Upper lobe of right lung (tissue), 1 donor: Measurements from ENCODE around the gene MIXL1. TPM values are rescaled to one million over a fixed set of nuclear protein-coding genes. Genes with fewer than 3 reads are reported as not detected.
"Not testable (repeated sequence)": the region's sequence is repeated elsewhere in the genome, so short reads cannot be mapped to it uniquely, and the experiment has no call there.

ENCODE experiments used
- ATAC-seq: fragments of 200-7000 bp; cut with Tn5 transposase; one replicate; pipeline ENCODE4 v1.9.1; 2020; ENCODE audit warnings: mild to moderate bottlenecking, moderate library complexity
- DNase-seq: peaks from one replicate; pipeline ENCODE4 v3.0.0-alpha.2; 2020
- H3K27ac ChIP-seq: fragments of 200-600 bp; one replicate; pipeline ENCODE4 v1.8.0; 2022
- H3K27me3 ChIP-seq: fragments of 200-600 bp; one replicate; pipeline ENCODE4 v1.8.0; 2022; ENCODE audit warnings: mild to moderate bottlenecking
- H3K36me3 ChIP-seq: fragments of 200-600 bp; one replicate; pipeline ENCODE4 v1.8.0; 2022
- H3K4me1 ChIP-seq: fragments of 200-600 bp; one replicate; pipeline ENCODE4 v1.8.0; 2022
- H3K4me3 ChIP-seq: fragments of 200-600 bp; one replicate; pipeline ENCODE4 v1.8.0; 2022; ENCODE audit warnings: mild to moderate bottlenecking
- H3K9me3 ChIP-seq: fragments of 200-600 bp; one replicate; pipeline ENCODE4 v1.8.0; 2022
- CTCF ChIP-seq: fragments of 200-600 bp; IDR thresholded peaks from one replicate; pipeline ENCODE4 v1.8.0; 2022; ENCODE audit warnings: antibody characterized with exemption
- intact Hi-C: fragments of 100-400 bp; cut with DNase I; formaldehyde crosslinking; loops from one replicate; pipeline ENCODE4 v1.11.0; 2022
- total RNA-seq: library from RNA; stranded (reverse); fragmentation: NEBNext Ultra II Directional; extraction: Animal tissue kit (Norgen Biotek cat#: 25700); gene quantifications from one replicate; pipeline ENCODE4 v1.2.1, GENCODE V29; 2021
- donor health status: DM: no; HTN: yes; CAD: no; lungs with severe emphysema.

The MIXL1 gene
- total RNA-seq, 1 donor from 2014 or later = not detected

- H3K4me3 ChIP-seq = no peak overlapping the region
- no peaks in the 10 kb centered on the region for H3K36me3 ChIP-seq
- intact Hi-C loops = no loop called here
- H3K4me1 ChIP-seq = no peaks in the 10 kb centered on the region
- DNase-seq = no peak
- no peak for ATAC-seq
- peaks cover 5% of the 10 kb centered on the region for H3K9me3 ChIP-seq
- no peak overlapping the region for H3K27ac ChIP-seq
- no peak for TF ChIP-seq CTCF
- no peaks in the 10 kb centered on the region for H3K27me3 ChIP-seq
Measured at GRCh38 chr1:226261818-226262217, 38.4 kb downstream of the MIXL1 start.

- H3K27me3 ChIP-seq = no peaks in the 10 kb centered on the region
- intact Hi-C loops = no loop called here
- H3K9me3 ChIP-seq = no peaks in the 10 kb centered on the region
- H3K4me1 ChIP-seq = no peaks in the 10 kb centered on the region
- H3K4me3 ChIP-seq = no peak overlapping the region
- ATAC-seq (no peak), DNase-seq (no peak)
- H3K36me3 ChIP-seq = no peaks in the 10 kb centered on the region
- H3K27ac ChIP-seq = no peak overlapping the region
- no peak for TF ChIP-seq CTCF
Measured at GRCh38 chr1:226268421-226269124, 45.1 kb downstream of the MIXL1 start.

GRCh38 chr1:226272233-226272902 lies 48.9 kb downstream of the MIXL1 start:
- H3K36me3 ChIP-seq, DNase-seq, H3K4me1 ChIP-seq, H3K4me3 ChIP-seq, H3K27me3 ChIP-seq, H3K9me3 ChIP-seq, H3K27ac ChIP-seq, ATAC-seq, intact Hi-C loops: not testable (repeated sequence)

GRCh38 chr1:226274138-226274537 lies 50.7 kb downstream of the MIXL1 start:
- Histone ChIP-seq H3K9me3 (no peaks in the 10 kb centered on the region), H3K36me3 (no peaks in the 10 kb centered on the region), H3K4me1 (no peaks in the 10 kb centered on the region), H3K27me3 (no peaks in the 10 kb centered on the region), H3K27ac (no peak overlapping the region), H3K4me3 (no peak overlapping the region)
- ATAC-seq (no peak), DNase-seq (no peak)
- intact Hi-C loops = no loop called here
- TF ChIP-seq CTCF = no peak

- Histone ChIP-seq H3K4me3 (no peak overlapping the region), H3K36me3 (no peaks in the 10 kb centered on the region), H3K27me3 (no peaks in the 10 kb centered on the region), H3K4me1 (no peaks in the 10 kb centered on the region), H3K9me3 (no peaks in the 10 kb centered on the region), H3K27ac (no peak overlapping the region)
- DNase-seq (no peak), ATAC-seq (no peak)
- intact Hi-C loops = no loop called here
- no peak for TF ChIP-seq CTCF
Measured at GRCh38 chr1:226276077-226276682, 52.7 kb downstream of the MIXL1 start.

Other genes starting within 250 kb of the MIXL1 start
- 21.8 TPM for gene SDE2, start 224.3 kb upstream of the MIXL1 start, total RNA-seq
- gene H3-3A, start 160.9 kb upstream of the MIXL1 start, total RNA-seq = 435 TPM
- gene ACBD3, start 36.9 kb upstream of the MIXL1 start, total RNA-seq = 42.2 TPM
- 4.6 TPM for gene LIN9, start 85.5 kb downstream of the MIXL1 start, total RNA-seq
- gene PARP1, start 184.4 kb downstream of the MIXL1 start, total RNA-seq = 64.6 TPM